HFF-Myc (cell line): ENCODE results near the gene TNIP3.

Source experiments
- DNase-seq: peaks from one replicate; pipeline ENCODE4 v3.0.0-alpha.2; 2011; ENCODE audit warnings: low read depth; ENCODE audit errors: extremely low read depth
- H3K4me3 ChIP-seq: replicated peaks from 2 replicates; pipeline ENCODE4 v1.5.1; 2011; ENCODE audit warnings: low read depth, mild to moderate bottlenecking, control low read depth, low read length
- CTCF ChIP-seq: IDR thresholded peaks from 2 replicates; pipeline ENCODE4 v1.5.1; 2012; ENCODE audit warnings: mild to moderate bottlenecking, low read depth, low read length, control low read depth; ENCODE audit errors: missing control alignments

The TNIP3 gene

GRCh38 chr4:121189326-121190215 is 25.4 kb upstream of the TNIP3 start:
- no peak for DNase-seq
- no peak overlapping the region for H3K4me3 ChIP-seq
- TF ChIP-seq CTCF = no peak

- no peak for TF ChIP-seq CTCF
- DNase-seq = no peak
- no peak overlapping the region for H3K4me3 ChIP-seq
Observed at GRCh38 chr4:121187206-121187605, 23.1 kb upstream of the TNIP3 start.

GRCh38 chr4:121185960-121186359 is 21.8 kb upstream of the TNIP3 start:
- no peak for DNase-seq
- no peak for TF ChIP-seq CTCF
- H3K4me3 ChIP-seq = no peak overlapping the region

GRCh38 chr4:121183989-121184388 is 19.9 kb upstream of the TNIP3 start:
- TF ChIP-seq CTCF = no peak
- no peak for DNase-seq
- no peak overlapping the region for H3K4me3 ChIP-seq

GRCh38 chr4:121183361-121183760 is 19.2 kb upstream of the TNIP3 start:
- H3K4me3 ChIP-seq = no peak overlapping the region
- TF ChIP-seq CTCF = no peak
- DNase-seq = no peak

GRCh38 chr4:121182296-121182695 is 18.2 kb upstream of the TNIP3 start:
- H3K4me3 ChIP-seq = no peak overlapping the region
- no peak for TF ChIP-seq CTCF
- DNase-seq = no peak
